ENCODE data around the gene KRTAP21-2. TPM values are rescaled to one million over a fixed set of nuclear protein-coding genes. Genes with fewer than 3 reads are reported as not detected.
"Not testable (repeated sequence)": the region's sequence is repeated elsewhere in the genome, so short reads cannot be mapped to it uniquely, and the experiment has no call there.

The KRTAP21-2 gene
- total and polyA plus RNA-seq, 4 donors, result not detected

DNA sequence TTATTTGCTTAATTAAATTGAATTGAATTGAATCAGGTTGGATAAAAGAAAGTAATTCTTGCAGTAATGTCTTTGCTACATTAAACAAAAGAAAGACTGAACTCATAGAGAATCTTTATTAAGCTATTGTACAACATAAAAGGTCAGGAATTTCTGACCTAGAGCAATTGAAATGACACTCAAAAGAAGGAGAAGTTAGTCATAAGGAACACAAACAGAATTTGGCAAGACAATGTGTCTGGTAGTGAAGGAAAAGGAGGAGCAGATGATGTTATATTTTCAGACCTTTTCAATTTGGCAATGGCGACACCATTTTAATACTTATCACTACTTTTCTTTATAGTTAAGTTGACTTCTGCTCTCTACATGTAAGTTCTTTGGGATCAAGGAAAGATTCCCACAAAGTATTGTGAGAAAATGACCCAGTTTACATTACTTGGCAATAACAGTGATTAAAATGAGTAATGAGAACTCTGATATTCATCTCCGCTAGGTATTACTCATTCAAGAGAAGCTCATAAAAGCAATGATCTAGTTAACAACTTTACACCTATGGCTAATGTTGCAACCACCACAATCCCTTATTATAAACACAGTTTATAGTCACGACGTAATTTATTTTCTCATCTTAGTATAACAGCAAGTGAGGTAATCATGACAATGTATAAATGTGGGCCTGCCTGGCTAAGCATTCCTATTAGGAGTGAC, 22.8 kb upstream of the KRTAP21-2 start:
- TF ChIP-seq, protein P1, sequence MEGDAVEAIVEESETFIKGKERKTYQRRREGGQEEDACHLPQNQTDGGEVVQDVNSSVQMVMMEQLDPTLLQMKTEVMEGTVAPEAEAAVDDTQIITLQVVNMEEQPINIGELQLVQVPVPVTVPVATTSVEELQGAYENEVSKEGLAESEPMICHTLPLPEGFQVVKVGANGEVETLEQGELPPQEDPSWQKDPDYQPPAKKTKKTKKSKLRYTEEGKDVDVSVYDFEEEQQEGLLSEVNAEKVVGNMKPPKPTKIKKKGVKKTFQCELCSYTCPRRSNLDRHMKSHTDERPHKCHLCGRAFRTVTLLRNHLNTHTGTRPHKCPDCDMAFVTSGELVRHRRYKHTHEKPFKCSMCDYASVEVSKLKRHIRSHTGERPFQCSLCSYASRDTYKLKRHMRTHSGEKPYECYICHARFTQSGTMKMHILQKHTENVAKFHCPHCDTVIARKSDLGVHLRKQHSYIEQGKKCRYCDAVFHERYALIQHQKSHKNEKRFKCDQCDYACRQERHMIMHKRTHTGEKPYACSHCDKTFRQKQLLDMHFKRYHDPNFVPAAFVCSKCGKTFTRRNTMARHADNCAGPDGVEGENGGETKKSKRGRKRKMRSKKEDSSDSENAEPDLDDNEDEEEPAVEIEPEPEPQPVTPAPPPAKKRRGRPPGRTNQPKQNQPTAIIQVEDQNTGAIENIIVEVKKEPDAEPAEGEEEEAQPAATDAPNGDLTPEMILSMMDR (IDR thresholded peaks at IDR 0.05; ENCODE audit: control extremely low read depth, extremely low read depth), result no peak
- ATAC-seq (ENCODE audit: insufficient read depth, low FRiP score), result no peak

DNA sequence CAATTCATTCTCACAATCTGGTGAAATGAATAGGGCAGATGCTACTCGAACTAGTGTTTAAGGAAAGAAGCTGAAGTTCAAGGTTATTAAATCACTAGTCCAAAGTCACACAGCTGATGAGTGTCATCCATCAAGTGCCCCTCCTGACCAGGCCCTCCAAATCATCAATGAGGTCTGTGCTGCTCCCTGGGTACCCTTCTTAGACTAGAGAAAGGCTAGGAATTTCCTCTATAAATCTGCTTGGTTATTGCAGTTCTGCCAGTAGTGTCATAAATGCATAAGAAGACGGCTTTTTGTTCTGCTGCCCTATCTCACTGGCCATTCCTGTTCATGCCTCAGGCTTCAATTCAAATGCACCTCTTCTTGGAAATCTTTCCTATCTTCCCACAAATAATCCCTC, 13.7 kb upstream of the KRTAP21-2 start:
- Histone ChIP-seq H3K4me3 (no peak overlapping the region), H3K9ac (ENCODE audit: insufficient read depth in 1 of 2, low read length in 2 of 2) (no peak overlapping the region), H3K4me1 (ENCODE audit: control insufficient read depth in 5 of 5, insufficient read depth in 5 of 5, low read length in 5 of 5) (no peaks in the 10 kb centered on the region), H3K27me3 (ENCODE audit: control insufficient read depth in 3 of 3, insufficient read depth in 3 of 3, low read length in 2 of 3) (no peaks in the 10 kb centered on the region), H3K27ac (ENCODE audit: low read depth in 1 of 2, low read length in 1 of 2) (no peak overlapping the region), H3K36me3 (ENCODE audit: control insufficient read depth in 4 of 4, insufficient read depth in 4 of 4, low read length in 4 of 4) (no peaks in the 10 kb centered on the region), H3K9me3 (ENCODE audit: control insufficient read depth in 4 of 4, insufficient read depth in 3 of 4, low read length in 3 of 4) (no peaks in the 10 kb centered on the region)
- TF ChIP-seq, protein P1 (IDR thresholded peaks at IDR 0.05; ENCODE audit: control extremely low read depth, extremely low read depth), result no peak
- no peak for ATAC-seq (ENCODE audit: insufficient read depth, low FRiP score)
- DNase-seq, result no peak
- WGBS, 2 donors, result 75 to 88% methylated on average over 2 of the region's 2 CpGs

More for the DNA sequence above, 22.8 kb upstream of the KRTAP21-2 start:
- peaks cover 0 to 1% (median 0%) of the 10 kb centered on the region in 4 donors for H3K9me3 ChIP-seq (ENCODE audit: control insufficient read depth in 4 of 4, insufficient read depth in 3 of 4, low read length in 3 of 4)
- H3K4me3 ChIP-seq, result no peak overlapping the region
- H3K4me1 ChIP-seq (ENCODE audit: control insufficient read depth in 5 of 5, insufficient read depth in 5 of 5, low read length in 5 of 5), result no peaks in the 10 kb centered on the region
- no peaks in the 10 kb centered on the region for H3K36me3 ChIP-seq (ENCODE audit: control insufficient read depth in 4 of 4, insufficient read depth in 4 of 4, low read length in 4 of 4)
- H3K9ac ChIP-seq (ENCODE audit: insufficient read depth in 1 of 2, low read length in 2 of 2), result no peak overlapping the region
- no peaks in the 10 kb centered on the region for H3K27me3 ChIP-seq (ENCODE audit: control insufficient read depth in 3 of 3, insufficient read depth in 3 of 3, low read length in 2 of 3)
- 92 to 93% methylated on average over 4 of the region's 4 CpGs for WGBS, 2 donors
- no peak for DNase-seq
- no peak overlapping the region for H3K27ac ChIP-seq (ENCODE audit: low read depth in 1 of 2, low read length in 1 of 2)

DNA sequence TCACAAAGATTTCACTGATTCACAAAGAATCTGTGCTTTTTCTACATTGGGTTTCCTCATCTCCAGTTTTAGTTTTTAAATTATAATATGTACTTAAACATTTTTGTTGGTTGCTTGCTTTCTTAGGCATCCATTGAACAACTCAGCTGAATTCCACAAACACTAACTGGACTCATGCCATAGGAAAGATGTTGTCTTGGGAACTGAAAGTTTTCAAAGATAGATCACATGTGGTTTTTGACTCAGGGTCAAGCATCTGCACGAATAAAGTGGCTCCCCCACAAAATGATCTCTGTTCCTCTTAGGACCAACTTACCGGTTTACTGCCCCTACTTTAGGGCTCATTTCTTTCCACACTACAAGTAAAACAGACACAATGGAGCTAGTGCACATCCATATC, 11.2 kb upstream of the KRTAP21-2 start:
- peaks cover 0 to 2% (median 0%) of the 10 kb centered on the region in 4 donors for H3K9me3 ChIP-seq (ENCODE audit: control insufficient read depth in 4 of 4, insufficient read depth in 3 of 4, low read length in 3 of 4)
- no peak overlapping the region for H3K9ac ChIP-seq (ENCODE audit: insufficient read depth in 1 of 2, low read length in 2 of 2)
- ATAC-seq (ENCODE audit: insufficient read depth, low FRiP score) (no peak), DNase-seq (peak in 2 of 3 donors; percentile 1 to 10)
- no peak overlapping the region for H3K4me3 ChIP-seq
- H3K4me1 ChIP-seq (ENCODE audit: control insufficient read depth in 5 of 5, insufficient read depth in 5 of 5, low read length in 5 of 5), result no peaks in the 10 kb centered on the region
- H3K27me3 ChIP-seq (ENCODE audit: control insufficient read depth in 3 of 3, insufficient read depth in 3 of 3, low read length in 2 of 3), result no peaks in the 10 kb centered on the region
- H3K27ac ChIP-seq (ENCODE audit: low read depth in 1 of 2, low read length in 1 of 2), result no peak overlapping the region
- 63 to 74% methylated on average over 2 of the region's 2 CpGs for WGBS, 2 donors
- no peaks in the 10 kb centered on the region for H3K36me3 ChIP-seq (ENCODE audit: control insufficient read depth in 4 of 4, insufficient read depth in 4 of 4, low read length in 4 of 4)
- TF ChIP-seq, protein P1 (IDR thresholded peaks at IDR 0.05; ENCODE audit: control extremely low read depth, extremely low read depth), result no peak

DNA sequence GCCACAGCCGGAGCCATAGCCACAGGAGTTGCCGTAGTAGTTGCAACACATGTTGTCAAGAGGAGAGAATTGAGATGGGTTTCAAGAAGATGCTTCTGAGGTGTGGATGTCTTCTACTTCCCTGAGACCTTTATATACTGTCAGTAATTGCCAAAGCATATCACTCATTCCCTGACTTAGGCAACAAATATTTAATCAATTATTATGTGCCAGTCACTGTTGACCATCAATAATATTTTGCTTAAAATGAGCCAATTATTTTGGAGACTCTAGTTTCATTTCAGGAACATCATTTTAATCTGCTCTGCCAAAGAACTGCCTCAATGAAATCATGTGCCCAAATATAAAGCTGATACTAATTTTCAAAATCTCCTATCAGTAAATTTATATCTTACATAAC, 8.3 kb upstream of the KRTAP21-2 start, which contains the start of gene KRTAP21-1:
Gene KRTAP21-1 (minus strand): TSS at position 101 of the 400 bp plus-strand sequence. CDS start 50 bp downstream, at position 51.
- H3K4me3 ChIP-seq; ATAC-seq (ENCODE audit: insufficient read depth, low FRiP score); H3K27ac ChIP-seq (ENCODE audit: low read depth in 1 of 2, low read length in 1 of 2); H3K36me3 ChIP-seq (ENCODE audit: control insufficient read depth in 4 of 4, insufficient read depth in 4 of 4, low read length in 4 of 4); H3K27me3 ChIP-seq (ENCODE audit: control insufficient read depth in 3 of 3, insufficient read depth in 3 of 3, low read length in 2 of 3); DNase-seq; H3K9ac ChIP-seq (ENCODE audit: insufficient read depth in 1 of 2, low read length in 2 of 2); H3K4me1 ChIP-seq (ENCODE audit: control insufficient read depth in 5 of 5, insufficient read depth in 5 of 5, low read length in 5 of 5); H3K9me3 ChIP-seq (ENCODE audit: control insufficient read depth in 4 of 4, insufficient read depth in 3 of 4, low read length in 3 of 4): not testable (repeated sequence)
- WGBS, 2 donors, result 89 to 95% methylated on average over 2 of the region's 2 CpGs

Measured in lung (tissue), 12 donors.